ENCODE data around the gene SLC17A2.

Gene SLC17A2, protein sequence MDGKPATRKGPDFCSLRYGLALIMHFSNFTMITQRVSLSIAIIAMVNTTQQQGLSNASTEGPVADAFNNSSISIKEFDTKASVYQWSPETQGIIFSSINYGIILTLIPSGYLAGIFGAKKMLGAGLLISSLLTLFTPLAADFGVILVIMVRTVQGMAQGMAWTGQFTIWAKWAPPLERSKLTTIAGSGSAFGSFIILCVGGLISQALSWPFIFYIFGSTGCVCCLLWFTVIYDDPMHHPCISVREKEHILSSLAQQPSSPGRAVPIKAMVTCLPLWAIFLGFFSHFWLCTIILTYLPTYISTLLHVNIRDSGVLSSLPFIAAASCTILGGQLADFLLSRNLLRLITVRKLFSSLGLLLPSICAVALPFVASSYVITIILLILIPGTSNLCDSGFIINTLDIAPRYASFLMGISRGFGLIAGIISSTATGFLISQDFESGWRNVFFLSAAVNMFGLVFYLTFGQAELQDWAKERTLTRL

DNA sequence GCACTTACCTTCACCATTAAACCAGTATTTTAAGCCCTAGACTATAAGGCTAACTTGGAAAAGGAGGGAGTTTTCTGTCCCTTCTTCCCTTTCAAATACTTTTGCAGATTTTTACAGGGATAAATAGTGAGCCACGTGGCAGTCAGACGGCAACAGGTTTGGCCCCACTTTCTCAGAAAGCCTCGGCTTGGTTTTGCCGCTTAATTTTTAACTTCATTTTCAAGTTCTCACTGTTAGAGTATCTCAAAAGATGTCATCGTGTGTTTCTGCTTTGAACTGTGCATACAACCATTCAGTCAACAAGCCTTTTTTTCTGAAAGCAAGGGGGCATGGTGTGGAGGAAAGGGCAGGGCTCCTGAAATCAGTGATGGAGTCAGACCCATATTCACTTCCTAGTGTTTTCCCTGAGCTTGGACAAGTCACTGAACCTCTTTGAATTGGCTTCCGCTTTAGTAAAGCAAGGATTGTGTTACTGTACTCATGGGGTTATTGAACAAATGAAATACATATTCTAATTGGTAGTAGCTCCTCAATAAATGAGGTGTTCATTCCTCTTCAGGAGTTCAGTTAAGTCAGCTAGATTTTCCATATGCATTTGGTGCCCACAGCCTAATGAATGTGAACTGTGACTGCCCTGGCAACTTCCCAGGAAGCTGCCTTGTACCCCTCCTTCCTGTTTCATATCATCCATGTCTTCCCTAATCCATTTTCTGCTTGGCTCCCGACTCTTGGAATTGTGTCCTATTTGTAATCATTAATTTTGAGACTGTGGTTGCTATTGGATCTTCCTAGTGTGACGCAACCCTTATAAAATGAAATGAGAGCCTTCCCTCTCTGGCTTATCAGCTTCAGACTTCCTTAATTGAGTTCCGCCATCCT lies at the start of gene SLC17A2:
Gene SLC17A2, minus strand, starts transcription at position 160 of the 879 bp plus-strand sequence. CDS start 4,895 bp downstream, outside the sequence.
- DNase-seq (ENCODE audit: low read depth, low spot score) = no peak

DNA sequence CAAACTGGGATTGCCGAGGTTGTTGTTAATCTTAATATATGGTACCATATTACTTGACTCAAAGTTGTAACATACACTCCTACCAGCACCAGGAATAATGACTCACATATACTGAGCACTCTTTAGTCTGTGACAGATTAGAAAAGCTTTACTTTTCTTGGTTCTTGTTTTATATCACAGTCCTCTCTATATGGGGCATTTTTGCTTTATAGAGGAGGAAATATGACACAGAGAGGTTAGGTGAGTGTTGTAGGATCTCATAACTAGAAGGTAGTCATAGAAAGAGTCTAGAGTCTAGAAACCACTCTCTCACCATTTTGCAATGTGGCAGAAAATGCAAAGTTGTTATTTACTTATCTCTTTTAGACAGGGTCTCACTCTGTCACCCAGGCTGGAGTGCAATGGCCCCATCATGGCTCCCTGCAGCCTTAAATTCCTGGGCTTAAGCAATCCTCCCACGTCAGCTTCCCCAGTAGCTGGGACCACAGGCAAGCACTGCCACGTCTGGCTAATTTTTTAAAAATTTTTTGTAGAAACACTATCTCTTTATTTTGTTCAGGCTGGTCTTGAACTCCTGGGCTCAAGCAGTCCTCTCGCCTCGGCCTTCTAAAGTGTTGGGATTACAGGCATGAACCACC lies 45.6 kb upstream of the SLC17A2 start:
- DNase-seq (ENCODE audit: low read depth, low spot score) = no peak

DNA sequence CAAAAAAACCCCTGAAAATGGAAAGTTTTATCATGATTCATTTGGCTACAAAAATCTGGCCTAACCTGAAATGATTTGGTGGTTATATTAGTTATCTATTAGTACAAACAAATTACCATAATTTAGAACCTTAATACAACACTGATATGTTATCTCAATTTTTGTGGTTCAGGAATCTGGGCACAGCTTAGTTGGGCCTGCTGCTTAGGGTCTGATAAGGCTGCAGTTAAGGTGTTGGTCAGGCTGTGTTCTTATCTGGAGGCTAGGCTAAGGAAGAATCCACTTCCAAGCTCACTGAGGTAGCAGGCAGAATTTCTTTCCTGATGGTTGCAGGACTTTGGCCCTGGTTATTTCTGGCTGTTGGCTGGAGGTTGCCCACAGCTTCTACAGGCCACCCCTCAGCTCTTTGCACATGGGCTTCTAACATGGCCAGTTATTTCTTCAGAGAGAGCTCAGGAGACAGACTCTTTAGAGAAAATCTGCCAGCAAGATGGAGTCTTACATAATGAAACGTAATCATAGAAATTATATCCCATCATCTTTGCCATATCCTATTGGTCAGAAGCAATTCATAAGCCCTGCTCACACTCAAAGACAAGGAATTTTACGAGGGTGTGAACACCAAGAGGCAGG lies 43.5 kb upstream of the SLC17A2 start:
- no peak for DNase-seq (ENCODE audit: low read depth, low spot score)

DNA sequence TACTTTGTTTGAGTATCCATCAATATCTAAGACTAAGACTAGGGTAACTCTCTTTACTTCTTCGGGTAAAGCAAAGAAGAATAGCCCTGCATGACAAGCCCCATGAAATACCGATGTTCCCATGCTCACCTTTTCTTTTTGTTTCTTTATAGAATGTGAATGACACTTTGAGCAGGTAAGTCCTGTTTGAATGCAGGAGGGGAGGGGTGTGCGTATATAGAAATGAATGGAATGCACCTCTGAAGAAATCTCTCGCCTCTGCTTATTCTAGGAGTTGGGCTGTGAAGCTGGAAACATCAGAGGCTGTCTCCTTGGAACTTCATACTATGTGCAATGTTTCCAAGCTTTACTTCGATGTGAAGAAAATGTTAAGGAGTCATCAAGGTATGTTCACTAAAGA lies 42.4 kb upstream of the SLC17A2 start:
- DNase-seq (ENCODE audit: low read depth, low spot score) = no peak

DNA sequence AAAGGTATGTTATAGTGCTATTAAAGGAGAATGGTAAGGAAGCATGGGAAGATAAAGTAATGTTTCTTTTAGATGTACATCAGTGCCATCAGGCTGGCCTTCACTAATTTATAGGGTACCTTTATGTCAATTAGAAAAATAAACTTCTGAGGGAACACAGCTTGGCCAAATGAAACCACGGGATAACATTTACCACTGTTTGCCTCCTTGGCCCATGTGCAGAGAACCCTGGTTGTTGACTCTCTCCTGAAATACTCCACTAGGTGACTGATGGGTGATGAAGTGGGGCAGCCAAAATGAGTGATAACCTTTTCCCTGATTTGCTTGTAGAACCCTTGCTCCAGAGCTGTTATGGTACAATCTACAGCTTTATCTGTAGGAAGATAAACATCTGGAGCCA lies 41.6 kb upstream of the SLC17A2 start:
- no peak for DNase-seq (ENCODE audit: low read depth, low spot score)

DNA sequence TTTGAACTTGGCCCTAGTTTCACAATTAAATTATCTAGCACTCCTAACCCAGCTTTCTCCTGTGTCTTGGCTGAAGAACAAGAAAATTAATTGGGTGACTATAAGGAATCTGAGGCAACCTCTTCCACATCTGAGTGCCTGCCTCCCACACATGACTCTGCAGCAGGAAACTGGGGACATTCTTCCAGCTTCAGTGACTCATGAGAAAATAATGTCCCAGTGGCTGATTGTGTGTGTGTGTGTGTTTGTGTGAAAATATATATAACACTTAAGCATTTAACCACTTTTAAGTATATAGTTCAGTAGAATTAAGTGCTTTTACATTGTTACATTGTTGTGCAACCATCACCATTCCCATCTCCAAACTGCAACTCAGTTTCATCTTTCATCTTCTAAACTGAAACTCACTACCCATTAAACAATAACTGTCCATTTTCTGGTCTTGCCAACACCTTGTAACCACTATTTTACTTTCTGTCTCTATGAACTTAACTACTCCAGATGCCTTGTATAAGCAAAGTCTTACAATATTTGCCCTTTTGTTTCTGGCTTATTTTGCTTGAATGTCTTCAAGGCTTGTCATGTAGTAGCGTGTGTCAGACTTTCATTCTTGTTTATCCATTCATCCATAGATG lies 40.8 kb upstream of the SLC17A2 start:
- DNase-seq (ENCODE audit: low read depth, low spot score) = no peak

DNA sequence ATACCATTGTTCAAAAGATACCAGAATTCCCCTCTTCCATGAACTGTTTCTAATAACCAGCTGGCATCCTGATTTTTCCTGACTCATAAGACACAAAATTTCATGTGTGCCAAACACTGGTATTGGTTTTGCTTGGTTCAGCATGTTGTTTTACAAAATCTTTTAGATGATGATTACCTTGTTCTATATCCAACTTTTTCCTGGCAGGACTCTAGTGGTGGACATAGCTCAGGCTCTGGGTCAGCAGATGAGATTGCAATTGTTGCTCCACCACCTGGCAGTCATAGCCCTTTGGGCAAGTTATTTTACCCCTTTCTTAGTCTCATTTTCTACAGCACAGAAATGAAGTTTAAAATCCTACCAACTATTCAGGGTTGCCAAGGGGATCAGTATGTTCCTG lies 38.3 kb upstream of the SLC17A2 start:
- no peak for DNase-seq (ENCODE audit: low read depth, low spot score)

DNA sequence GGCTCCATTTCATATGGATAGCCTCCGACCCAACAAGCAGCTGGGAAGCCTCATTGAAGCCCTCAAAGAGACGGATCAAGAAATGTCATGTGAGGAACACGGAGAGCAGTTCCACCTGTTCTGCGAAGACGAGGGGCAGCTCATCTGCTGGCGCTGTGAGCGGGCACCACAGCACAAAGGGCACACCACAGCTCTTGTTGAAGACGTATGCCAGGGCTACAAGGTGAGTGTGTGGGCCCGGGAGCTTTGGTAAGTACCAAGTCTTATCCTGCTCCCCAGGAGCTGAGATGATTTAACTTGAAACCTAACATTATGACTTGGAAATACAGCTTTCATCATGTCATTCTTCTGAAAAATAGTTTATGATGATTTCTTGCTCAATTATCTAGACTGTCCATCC lies 36.2 kb upstream of the SLC17A2 start:
- no peak for DNase-seq (ENCODE audit: low read depth, low spot score)

DNA sequence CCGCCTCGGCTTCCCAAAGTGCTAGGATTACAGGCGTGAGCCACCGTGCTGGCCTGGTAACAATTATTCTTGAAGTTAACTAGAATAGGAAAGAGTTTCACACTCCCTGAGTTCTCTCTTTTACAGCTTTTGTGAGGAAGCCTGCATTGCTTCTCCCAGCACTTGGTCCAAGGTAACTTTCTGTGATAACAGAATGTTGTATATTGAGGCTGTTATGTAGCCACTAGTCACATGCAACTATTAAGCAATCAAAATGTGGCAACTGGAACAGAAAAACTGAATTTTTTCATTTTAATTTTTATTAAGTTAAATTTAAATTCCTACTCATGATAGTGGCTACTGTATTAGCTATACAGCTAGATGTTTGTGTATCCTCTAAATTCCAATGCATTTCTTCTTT lies 34.6 kb upstream of the SLC17A2 start:
- DNase-seq (ENCODE audit: low read depth, low spot score) = no peak

DNA sequence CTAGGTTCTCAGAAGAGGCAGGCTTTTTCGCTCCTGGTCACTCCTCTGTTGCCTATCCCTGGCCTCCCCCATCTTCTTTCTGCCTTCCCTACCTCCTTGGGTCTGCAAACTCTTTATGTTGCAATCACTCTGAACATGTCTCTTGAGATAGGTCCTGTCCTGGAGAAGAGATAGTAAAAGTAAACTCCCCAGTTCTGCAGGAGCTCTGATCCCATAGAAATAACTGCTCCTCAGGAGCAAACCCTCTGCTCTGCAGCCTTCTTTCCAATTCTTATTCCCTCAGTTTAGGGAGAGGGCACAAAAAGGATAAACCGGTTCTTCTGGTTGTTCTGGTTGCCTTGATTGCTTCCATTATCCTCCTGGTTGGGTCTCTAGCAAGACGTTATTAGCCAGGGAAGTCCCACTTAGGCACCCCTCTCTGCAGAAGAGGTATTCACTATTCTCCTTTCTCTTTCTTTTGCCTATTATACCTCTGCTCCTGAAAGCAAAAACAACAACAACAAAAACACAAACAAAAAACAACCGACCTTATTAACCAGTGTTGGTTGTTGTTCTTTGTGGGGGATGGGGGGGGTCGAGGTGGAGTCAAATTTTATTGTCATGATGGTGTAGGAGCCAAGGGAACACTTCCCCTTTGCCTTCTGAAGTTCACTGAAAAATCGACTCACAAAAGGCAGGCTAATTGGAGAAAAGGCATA lies 33.1 kb upstream of the SLC17A2 start:
- peak; percentile 87 for DNase-seq (ENCODE audit: low read depth, low spot score)

DNA sequence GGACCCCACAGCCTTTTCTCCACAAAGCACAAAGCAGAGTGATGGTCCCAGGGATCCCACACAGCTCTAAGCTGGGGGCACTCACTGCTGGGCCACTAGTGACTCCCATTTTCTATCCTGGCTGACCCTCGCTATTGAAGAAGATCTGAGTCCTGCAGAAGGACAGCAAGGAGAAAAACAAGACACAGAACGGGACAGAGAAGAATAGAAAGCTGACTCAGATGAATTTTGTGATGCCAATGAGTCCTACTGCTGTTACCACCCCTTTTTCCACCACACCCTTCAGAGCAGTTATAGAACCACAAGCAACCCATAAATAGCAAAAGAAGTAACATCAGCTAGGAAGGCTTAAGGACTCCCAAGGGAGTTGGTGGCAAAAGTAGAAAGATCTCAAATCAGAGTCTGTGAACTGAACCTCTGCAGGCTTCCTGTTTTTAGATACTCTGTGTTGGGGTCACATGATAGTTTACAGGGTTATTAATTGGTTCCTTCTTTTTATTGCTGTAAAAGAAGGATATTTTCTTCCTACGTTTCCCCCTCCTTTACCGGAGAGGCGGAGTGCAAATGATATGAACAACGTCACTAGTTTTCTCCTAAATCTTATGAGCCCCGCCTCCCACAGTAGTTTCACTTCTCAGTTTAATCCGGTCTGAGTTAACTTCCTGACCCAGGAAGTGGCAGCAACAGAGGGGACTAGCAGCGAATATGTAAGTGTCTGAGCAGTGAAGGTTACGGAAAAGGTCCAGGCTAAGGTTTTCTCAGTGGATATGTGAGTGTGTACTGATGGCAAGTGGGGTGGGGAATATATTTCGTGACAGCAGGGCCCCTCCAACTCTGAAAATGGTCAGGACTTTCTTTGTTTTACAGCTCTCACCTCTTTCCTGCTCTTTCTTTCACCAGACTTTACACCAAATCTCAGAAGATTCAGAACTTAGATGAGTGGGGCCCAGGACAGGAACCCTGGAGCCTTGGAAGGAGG lies 31.9 kb upstream of the SLC17A2 start, which contains the start of gene TRIM38:
Gene TRIM38, plus strand, starts transcription at position 654 of the 979 bp plus-strand sequence. CDS start 3,721 bp downstream, outside the sequence.
- no peak for DNase-seq (ENCODE audit: low read depth, low spot score)

DNA sequence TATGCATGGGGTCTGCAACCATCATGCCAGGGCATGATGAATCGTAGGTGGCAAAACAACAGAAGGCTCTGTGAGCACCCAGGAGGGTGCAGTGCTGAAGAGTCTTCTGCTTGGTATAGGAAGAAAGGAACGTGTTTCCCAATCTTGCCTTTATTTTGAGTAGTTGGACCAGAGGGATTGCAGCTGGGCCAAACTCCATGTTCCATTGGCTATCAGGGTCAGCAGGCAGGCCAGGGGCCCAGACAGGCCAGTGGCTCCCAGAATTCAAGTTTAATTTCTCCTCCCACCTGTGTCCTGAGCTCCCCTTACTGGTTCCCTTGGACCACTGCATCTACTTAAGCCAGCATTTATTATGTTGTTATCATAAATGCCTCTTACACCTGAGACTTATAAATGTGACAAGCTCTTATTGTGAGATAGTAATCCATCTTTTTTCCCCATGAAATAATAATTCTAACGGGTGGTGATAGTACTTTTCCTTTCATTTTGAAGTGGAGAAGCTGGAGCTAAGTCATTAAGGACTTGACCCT lies 31.2 kb upstream of the SLC17A2 start:
- no peak for DNase-seq (ENCODE audit: low read depth, low spot score)

DNA sequence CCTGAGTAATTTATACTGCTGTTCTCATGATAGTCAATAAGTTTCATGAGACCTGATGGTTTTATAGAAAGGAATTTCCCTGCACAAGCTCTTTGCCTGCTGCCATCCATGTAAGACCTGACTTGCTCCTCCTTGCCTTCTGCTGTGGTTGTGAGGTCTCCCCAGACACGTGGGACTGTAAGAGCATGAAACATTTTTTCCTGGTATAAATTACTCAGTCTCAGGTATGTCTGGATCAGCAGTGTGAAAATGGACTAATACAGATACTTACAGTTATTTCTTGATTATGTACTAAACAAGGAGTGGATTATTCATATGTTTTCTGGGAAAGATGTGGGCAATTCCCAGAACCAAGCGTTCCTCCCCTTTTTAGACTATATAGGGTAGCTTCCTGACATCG lies 30.2 kb upstream of the SLC17A2 start:
- DNase-seq (ENCODE audit: low read depth, low spot score) = no peak

DNA sequence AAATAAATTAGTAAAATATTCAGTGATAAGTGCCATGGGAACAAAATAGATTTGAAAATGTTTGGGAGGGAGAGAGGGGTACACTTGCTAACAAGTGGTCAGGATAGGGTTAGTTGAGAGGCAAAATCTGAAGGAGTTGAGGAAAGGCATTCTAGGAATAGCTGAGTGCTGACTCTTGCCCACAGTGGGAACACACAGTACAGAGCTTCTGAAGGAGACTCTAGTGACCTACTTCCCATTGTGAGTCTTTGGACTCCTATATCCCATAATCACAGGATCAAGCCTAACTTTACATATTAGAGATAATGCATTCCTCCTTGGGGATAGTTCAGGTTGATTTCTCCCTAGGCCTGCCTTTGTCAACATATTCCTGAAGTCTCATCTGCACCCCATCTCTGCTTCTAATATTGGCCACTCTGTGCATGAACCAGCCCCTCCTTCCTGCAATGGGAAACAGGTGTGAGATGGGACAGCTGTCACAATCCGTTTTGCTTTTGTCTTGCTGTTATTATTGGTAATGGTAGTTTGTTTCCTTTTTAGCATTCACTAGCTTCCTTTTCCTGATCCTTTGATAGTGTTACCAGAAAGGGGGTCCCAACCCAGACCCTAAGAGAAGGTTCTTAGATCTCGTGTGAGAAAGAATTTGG lies 29.5 kb upstream of the SLC17A2 start:
- no peak for DNase-seq (ENCODE audit: low read depth, low spot score)

DNA sequence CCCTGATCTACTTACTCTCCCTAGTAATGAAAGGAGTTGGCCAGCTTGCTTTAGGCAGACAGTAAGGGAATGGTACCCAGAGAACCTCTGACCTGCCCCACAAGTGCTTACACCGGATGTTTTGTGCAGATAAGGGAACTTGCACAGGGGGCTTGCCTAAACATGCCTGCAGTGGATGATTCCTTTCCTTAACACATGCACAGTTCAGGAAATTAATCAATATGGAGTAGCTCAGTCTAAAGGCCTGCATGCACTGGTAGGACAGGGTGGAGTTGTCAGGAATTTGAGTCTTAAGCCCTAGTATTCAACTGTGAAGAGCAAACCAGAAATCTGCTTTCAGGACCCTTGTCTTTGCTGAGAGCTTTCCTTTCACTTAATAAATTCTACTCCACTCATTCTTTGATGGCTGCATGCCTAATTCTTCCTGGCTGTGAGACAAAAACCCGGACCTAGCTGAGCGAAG lies 28.2 kb upstream of the SLC17A2 start:
- DNase-seq (ENCODE audit: low read depth, low spot score) = no peak

DNA sequence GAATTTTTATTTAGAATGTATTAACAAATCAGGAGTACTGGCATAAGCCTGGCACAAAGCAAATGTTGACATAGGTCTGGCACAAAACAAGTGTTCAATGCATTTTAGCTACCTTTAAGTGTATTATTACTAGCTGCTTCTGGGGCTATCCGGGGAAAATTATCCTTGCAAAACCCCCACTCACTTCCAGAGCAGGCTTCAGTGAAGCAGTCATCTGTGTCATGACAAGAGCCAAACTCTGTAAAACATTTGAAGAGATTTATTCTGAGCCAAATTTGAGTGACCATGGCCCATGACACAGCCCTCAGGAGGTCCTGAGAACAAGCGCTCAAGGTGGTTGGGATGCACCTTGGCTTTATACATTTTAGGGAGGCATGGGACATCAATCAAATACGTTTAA lies 25.7 kb upstream of the SLC17A2 start:
- DNase-seq (ENCODE audit: low read depth, low spot score) = no peak

DNA sequence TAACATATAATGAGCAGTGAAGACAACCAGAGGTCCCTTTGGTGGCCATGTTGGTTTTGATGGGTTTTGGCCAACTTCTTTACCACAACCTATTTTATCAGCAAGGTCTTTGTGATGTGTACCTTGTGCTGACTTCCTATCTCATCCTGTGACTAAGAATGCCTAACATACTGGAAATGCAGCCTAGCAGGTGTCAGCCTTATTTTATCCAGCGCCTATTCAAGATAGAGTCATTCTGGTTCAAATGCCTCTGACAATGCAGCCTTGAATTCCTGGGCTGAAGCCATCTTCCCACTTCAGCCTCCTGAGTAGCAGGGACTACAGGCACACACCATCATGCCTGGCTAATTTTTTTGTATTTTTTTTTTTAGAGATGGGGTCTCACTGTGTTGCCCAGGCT lies 24.3 kb upstream of the SLC17A2 start:
- DNase-seq (ENCODE audit: low read depth, low spot score) = no peak

DNA sequence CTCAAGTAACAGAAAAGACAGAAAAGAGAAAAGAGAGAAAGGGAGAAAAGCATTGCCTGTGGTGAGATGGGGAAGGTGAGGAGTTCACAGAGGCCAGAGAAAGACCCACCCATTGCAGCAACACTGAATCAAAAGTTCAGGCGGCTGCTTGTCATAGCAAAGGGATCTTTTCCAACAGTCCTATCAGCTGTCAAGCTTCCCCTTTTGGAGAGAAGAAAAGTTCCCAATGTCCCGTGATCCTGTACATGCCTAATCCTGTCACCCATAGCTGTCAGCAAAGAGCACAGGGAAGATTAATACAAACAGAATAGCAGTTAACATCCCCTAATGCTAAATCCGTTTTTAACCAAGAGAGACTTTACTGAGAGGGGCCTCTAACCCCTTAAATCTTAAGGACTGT lies 23.2 kb upstream of the SLC17A2 start:
- DNase-seq (ENCODE audit: low read depth, low spot score) = no peak

Measured in ELF-1 (cell line).